HG03108 (cell line): ENCODE data around the gene MFSD2A.
A peak's percentile ranks its signal among the peaks of the same experiment; 100 is the strongest.
"Not testable (repeated sequence)": the region's sequence is repeated elsewhere in the genome, so short reads cannot be mapped to it uniquely, and the experiment has no call there.

Experiments
- ATAC-seq: cut with Tn5 transposase; IDR thresholded peaks from one replicate; pipeline ENCODE4 v1.9.1; 2021; ENCODE audit warnings: moderate library complexity; ENCODE audit not compliant: unreplicated experiment

MFSD2A gene

DNA sequence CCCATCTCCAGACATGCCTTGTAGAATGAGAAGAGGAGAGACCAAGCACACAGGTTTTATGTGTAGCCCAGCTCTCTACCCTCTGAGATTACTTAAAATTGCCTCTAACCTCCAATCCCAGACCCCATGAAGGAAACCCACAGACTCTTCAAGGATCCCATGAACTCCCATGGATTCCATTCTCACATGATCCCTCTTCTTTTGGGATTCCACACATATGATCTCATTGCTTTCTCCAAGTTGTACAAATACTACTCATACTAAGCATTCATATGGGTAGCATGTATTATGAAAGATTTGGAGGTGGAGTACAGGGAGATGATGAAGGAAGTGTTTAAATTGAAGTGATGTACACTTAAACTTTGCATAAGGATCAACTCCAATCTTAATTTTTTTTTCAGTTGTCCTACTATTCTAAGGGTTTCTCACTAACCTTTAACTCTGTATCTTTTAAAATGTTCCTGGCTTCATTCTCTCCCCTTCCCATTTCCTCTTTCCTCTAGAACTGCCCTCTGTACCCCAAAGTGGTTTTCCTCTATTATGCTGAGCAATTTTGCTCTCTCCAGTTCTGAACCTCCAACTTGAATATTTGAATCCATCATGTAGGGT, 41.6 kb downstream of the MFSD2A start:
- ATAC-seq, result peak; percentile 17

DNA sequence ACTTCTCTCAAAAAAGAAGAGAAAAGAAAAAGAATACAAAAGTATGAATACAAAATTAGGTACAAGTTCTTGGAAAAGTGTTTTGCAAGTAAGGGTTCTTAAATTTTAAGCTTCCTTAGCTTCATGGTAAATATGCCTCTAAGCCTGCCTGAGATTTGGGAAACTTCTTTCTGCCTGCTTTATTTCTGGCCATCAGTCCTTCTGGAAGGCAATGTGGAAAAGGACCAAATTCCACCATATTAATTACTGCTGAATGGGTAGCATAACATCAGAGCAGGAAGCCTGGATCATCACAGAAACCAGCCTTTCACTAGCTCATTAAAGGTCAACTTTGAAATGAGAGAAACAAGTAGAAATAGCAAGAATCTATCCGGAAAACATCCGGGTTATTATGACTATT, 46.5 kb downstream of the MFSD2A start:
- ATAC-seq, result no peak

DNA sequence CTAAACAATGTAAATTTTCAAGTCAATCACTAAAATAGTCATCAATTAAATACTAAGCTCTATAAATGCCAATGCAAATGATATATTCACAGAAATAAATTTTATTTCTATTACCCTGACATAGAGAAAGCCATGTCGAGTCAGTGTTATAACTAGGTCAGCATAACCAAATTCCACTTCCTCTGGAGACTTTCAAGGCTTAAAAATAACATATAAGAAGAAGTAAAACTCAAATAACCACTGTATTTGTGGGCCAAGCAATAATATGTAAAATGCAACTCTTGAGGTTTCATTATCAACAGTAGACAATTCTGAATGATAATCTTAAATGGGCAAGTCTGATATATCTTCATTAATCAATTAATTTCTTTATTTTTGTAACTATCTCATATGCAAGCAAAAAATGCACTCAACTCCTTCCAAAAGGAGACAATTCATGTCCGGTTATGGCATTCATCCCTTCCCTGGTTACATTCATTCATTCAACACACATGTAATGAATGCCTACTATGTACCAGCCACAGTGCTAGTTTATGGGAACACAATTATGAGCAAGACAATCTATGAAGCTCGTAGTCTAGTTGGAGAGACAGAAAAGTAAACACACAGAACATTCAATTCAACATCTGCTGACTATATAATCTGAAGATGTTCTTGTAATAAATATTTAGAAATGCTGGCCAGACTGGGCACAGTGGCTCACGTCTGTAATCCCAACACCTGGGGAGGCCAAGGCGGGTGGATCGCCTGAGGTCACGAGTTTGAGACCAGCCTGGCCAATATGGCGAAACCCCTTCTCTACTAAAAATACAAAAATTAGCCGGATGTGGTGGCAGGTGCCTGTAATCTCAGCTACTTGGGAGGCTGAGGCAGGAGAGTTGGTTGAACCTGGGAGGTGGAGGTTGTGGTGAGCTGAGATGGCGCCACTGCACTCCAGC, 48.5 kb downstream of the MFSD2A start:
- peak; percentile 92 for ATAC-seq

DNA sequence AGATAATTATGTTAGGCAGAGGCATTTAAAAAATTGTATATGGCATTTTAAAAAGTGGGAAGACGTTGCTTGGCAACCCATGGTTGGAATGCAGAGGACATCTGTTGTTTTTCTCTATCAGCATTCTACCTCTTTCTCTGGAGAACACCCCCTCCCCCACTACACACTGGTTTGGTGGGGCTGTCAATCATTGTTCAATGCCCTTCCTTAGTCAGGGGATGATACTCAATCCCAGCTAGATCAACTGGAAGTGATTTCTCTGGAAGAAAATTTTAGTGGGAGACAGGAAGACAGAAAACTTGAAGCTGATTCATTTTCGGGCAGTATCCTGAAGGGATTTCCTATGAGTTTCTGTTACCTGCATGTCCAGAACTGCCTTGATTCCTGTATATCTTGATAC, 49.9 kb downstream of the MFSD2A start:
- no peak for ATAC-seq

DNA sequence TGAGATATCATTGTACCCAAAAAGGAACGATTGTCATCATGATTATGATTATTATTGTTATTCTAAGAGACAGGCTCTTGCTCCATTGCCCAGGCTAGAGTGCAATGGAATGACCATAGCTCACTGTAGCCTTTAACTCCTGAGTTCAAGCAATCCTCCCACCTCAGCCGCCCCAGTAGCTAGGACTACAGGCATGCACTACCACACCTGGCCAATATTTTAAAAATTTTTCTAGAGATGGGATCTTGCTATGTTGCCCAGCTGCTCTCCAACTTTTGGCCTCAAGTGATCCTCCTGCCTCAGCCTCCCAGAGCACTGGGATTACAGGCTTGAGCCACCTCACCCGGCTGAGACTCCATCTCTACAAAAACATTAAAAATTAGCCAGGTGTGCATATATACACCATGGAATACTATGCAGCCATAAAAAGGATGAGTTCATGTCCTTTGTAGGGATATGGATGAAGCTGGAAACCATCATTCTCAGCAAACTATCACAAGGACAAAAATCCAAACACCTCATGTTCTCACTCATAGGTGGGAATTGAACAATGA, 52.6 kb downstream of the MFSD2A start:
- ATAC-seq, result not testable (repeated sequence)

DNA sequence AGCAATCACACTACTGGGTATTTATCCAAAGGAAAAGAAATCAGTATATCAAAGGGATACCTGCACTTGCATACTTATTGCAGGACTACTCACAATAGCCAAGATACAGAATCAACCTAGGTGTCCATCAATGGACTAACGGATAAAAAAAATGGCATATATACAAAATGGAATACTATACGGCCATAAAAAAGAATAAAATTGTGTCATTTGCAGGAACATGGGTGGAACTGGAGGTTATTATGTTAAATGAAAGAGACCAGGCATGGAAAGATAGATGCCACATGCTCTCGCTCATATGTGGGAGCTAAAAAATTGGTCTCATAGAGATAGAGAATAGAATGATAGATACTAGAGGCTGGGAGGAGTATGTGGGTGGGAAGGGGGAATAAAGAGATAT, 56.3 kb downstream of the MFSD2A start:
- ATAC-seq, result no peak

DNA sequence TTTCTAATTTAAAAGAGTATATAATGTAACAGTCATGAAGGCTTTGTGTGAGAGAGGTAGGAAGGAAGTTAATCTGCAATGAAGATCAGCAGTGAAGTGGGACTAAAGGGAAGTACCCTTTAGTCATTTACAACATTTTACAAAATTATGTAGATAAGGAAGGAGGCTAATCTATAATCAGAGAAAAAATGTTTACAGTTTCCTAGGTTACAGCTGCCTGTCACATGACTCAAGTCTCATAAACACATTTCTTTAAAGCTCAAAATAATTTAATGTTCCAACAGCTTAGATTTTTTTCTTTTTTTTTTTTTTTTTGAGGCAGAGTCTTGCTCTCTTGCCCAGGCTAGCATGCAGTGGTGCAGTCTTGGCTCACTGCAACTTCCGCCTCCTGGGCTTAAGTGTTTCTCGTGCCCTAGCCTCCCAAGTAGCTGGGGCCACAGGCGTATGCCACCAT, 59.3 kb downstream of the MFSD2A start:
- no peak for ATAC-seq

DNA sequence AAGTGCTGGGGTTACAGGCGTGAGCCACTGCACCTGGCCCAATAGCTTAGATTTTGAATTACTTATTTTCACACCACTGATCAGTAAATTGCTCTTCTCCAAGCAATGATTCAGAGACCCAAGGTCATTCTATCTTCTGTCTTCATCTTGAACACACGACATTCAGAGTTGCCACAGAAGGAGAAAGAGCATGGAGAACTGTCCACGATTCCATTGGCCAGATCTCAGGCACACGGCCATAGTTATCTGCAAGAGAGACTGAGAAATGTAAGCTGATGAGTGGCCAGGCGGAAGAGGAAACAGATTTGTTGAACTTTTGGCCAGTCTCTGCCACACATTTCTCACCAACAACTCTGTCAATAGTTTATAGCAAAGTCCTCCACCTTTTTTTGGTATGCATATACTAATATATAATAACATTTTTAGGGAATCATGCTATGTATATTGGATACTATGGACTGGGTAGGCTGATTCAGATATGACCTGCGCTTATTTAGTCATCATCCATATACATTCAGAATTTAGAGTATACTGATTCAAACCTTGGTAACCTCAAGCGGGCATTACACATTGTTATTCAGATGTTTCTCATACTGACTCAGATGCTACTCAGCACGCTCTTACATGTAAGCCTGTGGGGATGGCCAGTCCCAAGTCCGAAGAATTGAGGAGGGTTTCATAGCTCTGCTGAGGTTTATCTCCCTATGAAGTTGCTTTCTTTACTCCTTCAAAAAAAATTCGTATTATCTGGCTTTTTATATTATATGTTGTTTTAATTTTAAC, 60.1 kb downstream of the MFSD2A start:
- ATAC-seq, result no peak

DNA sequence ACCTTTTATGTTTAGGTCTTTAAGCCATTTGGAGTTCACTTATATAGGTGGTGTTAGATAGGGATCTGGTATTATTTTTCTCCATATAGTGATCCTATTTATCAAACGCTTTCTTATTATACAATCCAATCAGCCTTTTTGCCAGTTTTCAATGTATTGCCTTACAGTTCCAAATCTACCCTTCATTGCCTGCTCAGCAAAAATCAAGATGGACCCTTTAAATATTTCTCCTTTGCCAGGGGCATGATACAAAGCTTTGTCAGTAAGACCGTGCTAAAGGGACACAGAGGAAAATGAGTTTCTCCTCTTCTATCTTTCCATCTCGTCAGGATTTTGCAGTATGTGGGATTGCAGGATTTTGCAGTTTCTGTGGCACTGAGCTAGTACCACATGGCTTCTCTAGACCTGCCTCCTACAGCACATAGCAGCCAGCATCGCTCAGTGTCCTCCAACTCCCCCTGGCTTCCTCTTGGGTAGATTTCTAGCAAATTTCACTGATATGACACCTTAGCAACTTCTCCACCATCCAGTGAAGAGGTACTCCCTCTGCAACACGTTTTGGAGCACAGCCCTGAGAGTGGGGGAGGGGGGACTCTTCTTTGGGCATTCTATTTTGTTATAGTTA, 63.1 kb downstream of the MFSD2A start:
- ATAC-seq, result no peak
